Fibroblast of pulmonary artery (primary cell): ENCODE measurements around the gene ANXA11.
"Not testable (repeated sequence)": the region's sequence is repeated elsewhere in the genome, so short reads cannot be mapped to it uniquely, and the experiment has no call there.

Source experiments
- DNase-seq: peaks from one replicate; pipeline ENCODE4 v3.0.0-alpha.2; 2010; ENCODE audit warnings: low read depth
- H3K4me3 ChIP-seq: replicated peaks from 2 replicates; pipeline ENCODE4 v1.5.1; 2011; ENCODE audit warnings: low read depth, mild to moderate bottlenecking, control low read depth, low read length, moderate library complexity
- CTCF ChIP-seq: IDR thresholded peaks from 2 replicates; pipeline ENCODE4 v1.5.1; 2011; ENCODE audit warnings: mild to moderate bottlenecking, control low read depth, low read length, inconsistent platforms; ENCODE audit errors: missing control alignments

ANXA11 gene

GRCh38 chr10:80205477-80206276, at the start of gene ANXA11:
Gene ANXA11, minus strand, starts transcription at chr10:80205537. Its CDS starts 32,676 bp downstream, at chr10:80172861.
- TF ChIP-seq CTCF, result no peak
- peak within 1 kb of the TSS; percentile 62 for H3K4me3 ChIP-seq
- DNase-seq, result peak; percentile 66

- H3K4me3 ChIP-seq, DNase-seq: not testable (repeated sequence)
Measured at GRCh38 chr10:80254726-80255125, 49.4 kb upstream of the ANXA11 start.

GRCh38 chr10:80253963-80254271, 48.6 kb upstream of the ANXA11 start:
- not testable (repeated sequence) for DNase-seq, H3K4me3 ChIP-seq

- no peak for TF ChIP-seq CTCF
- no peak for DNase-seq
- H3K4me3 ChIP-seq, result no peak overlapping the region
Measured at GRCh38 chr10:80253266-80253962, 48.1 kb upstream of the ANXA11 start.

- TF ChIP-seq CTCF, result no peak
- DNase-seq, result no peak
- no peak overlapping the region for H3K4me3 ChIP-seq
Measured at GRCh38 chr10:80252296-80252887, 47.1 kb upstream of the ANXA11 start.

- not testable (repeated sequence) for DNase-seq, H3K4me3 ChIP-seq
Measured at GRCh38 chr10:80251703-80252280, 46.5 kb upstream of the ANXA11 start.

- H3K4me3 ChIP-seq, DNase-seq: not testable (repeated sequence)
Measured at GRCh38 chr10:80250399-80250798, 45.1 kb upstream of the ANXA11 start.

GRCh38 chr10:80249906-80250305, 44.6 kb upstream of the ANXA11 start:
- DNase-seq, H3K4me3 ChIP-seq: not testable (repeated sequence)

GRCh38 chr10:80247611-80248010, 42.3 kb upstream of the ANXA11 start:
- not testable (repeated sequence) for DNase-seq

GRCh38 chr10:80244371-80244770, 39.0 kb upstream of the ANXA11 start:
- DNase-seq, H3K4me3 ChIP-seq: not testable (repeated sequence)

More at GRCh38 chr10:80247611-80248010, 42.3 kb upstream of the ANXA11 start:
- not testable (repeated sequence) for H3K4me3 ChIP-seq

- DNase-seq, H3K4me3 ChIP-seq: not testable (repeated sequence)
Measured at GRCh38 chr10:80242341-80242740, 37.0 kb upstream of the ANXA11 start.

- not testable (repeated sequence) for DNase-seq, H3K4me3 ChIP-seq
Measured at GRCh38 chr10:80236457-80236856, 31.1 kb upstream of the ANXA11 start.

GRCh38 chr10:80234331-80235235, 29.2 kb upstream of the ANXA11 start:
- H3K4me3 ChIP-seq, DNase-seq: not testable (repeated sequence)

GRCh38 chr10:80233871-80234270, 28.5 kb upstream of the ANXA11 start:
- not testable (repeated sequence) for DNase-seq, H3K4me3 ChIP-seq
